Testis (tissue), 2 donors: ENCODE measurements around the gene DMAP1.

ENCODE experiments used
- CTCF ChIP-seq, 3 experiments: fragments of 450-650 bp in 2 of 3; fragments of 200-600 bp in 1 of 3; sonication (generic) in 1 of 3; IDR thresholded peaks; one replicate each; pipeline ENCODE4 v1.5.1; 2016 to 2019; ENCODE audit warnings: antibody characterized with exemption in 3 of 3, mild to moderate bottlenecking in 2 of 3, moderate library complexity in 1 of 3
- POLR2A ChIP-seq: fragments of 450-650 bp; IDR thresholded peaks from one replicate; pipeline ENCODE4 v1.6.1; 2017; ENCODE audit warnings: antibody characterized with exemption, mild to moderate bottlenecking, moderate library complexity

- no peak for TF ChIP-seq CTCF (IDR thresholded peaks at IDR 0.05)
- no peak for TF ChIP-seq POLR2A
These were observed 20.3 kb downstream of the DMAP1 start for GRCh38 chr1:44233593-44233992.
